Stimulated activated CD4-positive, alpha-beta T cell treated with anti-CD3 and anti-CD28 coated beads, Interleukin-15, amount 100 ng/mL, for 1 hour (primary cell): Measurements from ENCODE around the gene MMP12.
"Not testable (repeated sequence)": the region's sequence is repeated elsewhere in the genome, so short reads cannot be mapped to it uniquely, and the experiment has no call there.

Source experiments
- DNase-seq, 2 donors: peaks; one replicate each; pipeline ENCODE4 v3.0.0-alpha.2; 2020; ENCODE audit warnings: low read depth in 1 of 2, low spot score in 1 of 2

The MMP12 gene

DNA sequence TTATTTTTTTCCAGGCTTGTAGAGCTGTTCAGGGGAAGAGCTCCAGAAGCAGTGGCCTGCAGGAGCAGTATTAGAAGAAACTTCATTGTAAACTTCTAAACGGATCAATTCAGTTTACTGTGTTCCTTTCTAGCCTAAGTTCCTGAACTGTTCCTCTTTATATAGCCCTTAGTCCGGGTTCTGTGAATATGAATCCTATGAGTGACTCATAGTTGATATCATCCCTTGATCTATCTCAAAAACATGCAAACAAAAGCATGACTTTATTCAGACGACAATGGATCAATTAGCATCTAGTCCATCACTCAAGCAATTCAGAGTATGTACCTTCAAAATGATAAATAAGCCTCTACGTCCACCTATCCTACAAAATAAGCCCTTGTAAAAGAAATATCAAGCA lies at the start of gene MMP12:
TSS of gene MMP12 (minus strand) at position 131 of the 400 bp plus-strand sequence. CDS start at position 86, 45 bp downstream.
- no peak for DNase-seq

DNA sequence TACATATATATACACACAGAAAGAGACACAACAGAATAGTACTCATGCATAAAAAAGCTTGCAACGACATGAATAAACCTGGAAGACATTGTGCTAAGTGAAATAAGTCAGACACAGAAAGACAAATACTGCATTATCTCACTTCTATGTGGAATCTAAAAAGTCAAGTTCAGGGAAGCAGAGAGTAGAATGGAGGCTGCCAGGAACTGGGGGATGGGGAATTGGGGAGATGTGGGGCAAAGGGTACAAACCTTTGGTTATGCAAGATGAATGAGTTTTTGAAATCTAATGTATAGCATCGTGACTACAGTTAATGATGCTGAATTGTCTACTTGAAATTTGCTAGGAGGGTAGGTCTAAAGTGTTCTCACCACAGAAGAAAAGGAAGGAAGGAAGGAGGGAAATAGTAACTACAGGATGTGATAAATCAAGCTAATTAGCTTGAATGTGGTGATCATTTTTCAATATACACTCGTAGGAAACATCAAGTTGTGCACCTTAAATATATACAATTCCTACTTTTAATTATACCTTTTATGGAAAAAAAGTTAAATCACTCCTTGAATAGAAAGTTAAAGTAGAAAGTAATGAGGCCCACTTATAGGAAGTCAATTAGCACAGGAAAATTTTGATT lies 46.9 kb upstream of the MMP12 start:
- no peak for DNase-seq

DNA sequence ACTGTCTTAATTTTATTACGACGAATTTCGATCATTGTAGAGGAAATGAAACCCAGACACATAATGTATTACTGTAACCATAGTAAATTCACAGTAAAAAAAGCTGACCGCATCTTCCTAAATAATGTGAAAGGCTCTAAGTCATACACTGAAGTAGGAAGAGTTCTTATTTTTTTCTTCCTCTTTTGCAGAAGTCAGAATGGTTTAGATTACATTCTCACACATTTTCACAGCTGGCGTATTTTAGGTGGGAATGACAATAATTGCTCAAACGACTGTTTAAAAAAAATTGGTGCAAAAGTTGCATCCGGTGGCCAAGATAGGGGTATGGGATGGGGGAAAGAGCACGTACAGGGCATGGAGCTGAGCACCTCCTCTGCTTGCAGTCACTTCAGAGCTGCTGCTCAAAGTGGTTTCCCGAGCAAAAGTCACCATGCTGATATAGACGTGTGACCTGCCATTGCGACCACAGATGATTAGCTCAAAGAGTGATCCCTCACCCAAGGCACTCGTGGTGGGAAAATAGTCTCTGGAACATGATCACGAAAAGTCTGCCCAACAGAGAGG lies 45.4 kb upstream of the MMP12 start:
- DNase-seq, result no peak

DNA sequence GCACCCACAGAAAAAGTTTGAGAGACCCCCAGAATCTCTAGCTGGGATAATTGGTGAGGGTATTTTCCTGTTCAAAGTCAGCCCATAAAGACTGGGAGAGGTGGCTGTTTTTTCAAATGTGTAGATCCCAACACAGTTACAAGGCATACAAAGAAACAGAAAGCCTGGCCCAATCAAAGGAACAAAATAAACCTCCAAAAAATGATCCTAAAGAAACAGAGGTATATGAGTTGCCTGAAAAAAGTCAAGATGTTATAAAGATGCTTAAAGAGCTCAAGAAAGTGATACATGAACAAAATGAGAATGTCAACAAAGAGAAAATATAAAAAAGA lies 40.2 kb upstream of the MMP12 start:
- no peak for DNase-seq

DNA sequence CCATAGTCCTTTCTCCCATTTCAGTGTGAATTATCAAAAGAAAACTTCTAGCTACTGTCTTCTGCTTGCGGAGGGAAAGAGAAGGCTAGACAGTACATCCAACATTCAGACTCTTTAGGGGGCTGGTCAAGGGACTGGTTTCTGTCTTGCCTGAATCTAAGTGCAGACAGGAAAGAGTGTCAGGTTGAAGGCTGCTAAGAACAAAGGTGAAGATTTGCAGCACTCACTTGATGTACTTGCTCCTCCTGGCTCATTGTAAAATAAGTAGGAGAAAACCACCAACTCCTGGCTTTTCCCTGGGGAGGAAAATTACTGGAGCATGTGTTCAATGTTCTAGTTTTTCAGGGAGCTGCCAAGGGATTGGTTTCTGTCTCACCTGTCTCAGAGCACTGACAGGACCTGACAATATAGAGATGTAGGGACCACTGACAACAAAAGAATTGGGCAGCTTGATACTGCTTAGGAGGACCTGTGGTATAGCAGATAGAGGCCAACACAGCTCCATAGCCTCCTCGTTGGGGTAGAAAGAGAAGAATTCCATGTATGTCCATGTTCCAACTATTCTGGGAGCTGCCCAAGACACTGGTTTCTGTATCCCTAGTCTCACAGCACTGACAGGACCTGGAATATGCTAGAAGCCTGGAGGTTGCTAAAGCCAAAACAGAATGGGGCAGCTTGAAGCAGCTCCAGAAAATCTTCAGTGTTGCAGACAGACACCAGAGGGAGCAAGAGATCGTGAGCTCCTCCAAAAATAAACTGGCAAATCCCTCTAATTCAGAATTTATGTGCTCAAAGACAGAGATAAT lies 39.7 kb upstream of the MMP12 start:
- no peak for DNase-seq

DNA sequence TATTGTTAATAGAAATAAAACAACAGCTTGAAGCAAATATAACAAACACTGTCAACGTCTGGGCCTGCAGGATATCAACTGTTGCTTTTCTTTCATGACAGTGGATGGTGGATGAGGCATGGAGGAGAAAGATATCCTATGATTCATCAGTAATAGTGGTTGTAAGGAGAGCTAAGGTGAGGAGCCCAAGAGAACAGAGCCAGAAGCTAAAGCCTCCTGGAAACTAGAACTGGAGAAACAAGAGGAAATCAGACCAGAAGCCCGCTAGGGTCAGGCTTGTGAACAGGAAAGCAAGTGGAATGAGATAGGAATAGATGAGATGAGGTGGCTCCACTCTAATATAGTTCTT lies 37.7 kb upstream of the MMP12 start:
- no peak for DNase-seq

DNA sequence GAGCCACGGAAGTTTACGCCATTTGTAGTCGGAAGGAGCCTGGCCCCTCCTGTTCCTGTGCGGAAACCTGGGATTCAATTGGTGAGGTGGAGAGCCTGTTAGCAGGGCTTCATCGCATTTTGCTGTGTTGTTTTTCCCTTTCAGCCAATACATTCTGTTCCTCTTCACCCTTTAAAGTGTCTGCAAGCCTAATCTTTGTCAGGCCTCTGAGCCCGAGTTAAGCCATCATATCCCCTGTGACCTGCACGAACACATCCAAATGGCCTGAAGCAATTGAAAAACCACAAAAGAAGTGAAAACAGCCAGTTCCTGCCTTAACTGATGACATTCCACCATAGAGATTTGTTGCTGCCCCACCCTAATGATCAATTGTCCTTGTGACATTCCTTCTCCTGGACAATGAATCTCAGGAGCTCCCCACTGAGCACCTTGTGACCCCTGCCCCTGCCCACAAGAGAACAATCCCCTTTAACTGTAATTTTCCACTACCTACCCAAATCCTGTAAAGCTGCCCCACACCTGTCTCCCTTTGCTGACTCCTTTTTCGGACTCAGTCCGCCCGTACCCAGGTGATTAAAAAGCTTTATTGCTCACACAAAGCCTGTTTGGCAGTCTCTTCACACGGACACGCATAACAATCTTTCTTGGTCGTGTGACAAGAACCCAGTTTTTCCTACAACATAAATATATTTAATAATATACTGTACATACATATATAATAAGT lies 37.1 kb upstream of the MMP12 start:
- DNase-seq, result no peak

DNA sequence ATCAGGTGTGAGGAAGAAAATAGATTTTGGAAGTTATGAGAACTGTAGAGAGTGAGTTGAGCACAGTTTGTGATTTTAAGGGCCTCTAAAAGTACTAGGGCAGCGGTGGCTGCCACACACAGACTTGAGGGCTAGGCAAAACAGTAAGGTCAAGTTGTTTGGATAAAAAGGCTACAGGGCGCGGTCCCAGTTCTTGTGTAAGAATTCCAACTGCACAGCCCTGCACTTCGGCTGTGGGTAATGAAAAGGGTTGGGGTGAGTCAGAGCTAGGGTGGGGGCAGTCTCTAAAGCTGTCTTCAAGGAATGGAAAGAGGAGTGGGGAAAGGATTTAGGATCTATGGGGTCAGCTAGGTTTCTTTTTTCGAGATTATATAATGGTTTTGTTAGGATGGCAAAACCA lies 31.1 kb upstream of the MMP12 start:
- DNase-seq, result not testable (repeated sequence)

DNA sequence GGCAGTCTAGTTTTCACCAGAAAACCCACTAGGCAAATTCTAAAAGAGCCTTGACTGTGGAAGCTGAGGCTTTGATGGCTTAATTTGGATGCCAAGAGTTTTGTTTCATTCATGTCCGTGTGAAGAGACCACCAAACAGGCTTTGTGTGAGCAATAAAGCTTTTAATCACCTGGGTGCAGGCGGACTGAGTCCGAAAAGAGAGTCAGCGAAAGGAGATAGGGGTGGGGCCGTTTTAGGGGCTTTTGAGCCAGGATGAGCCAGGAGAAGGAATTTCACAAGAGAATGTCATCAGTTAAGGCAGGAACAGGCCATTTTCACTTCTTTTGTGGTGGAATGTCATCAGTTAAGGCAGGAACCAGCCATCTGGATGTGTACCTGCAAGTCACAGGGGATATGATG lies 29.1 kb upstream of the MMP12 start:
- DNase-seq, result not testable (repeated sequence)

DNA sequence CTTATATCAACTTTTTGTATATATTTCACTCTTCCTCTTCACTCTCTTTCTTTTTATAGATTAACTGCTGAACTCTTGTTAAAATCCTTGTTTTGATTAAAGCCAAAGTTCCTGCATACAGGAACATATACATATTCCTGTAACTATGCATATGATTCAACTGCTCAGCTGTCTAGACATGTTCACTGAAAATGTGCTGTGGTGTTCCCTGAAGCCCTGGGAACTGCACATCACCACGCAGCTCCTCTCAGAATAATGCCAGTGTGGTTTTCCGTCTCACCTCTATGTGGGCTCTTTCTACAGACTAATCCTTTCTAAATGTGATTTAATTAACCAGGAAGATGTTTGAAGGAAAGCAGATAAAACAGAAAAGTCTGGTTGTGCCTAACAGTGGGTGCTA lies 25.6 kb upstream of the MMP12 start:
- DNase-seq, result no peak

DNA sequence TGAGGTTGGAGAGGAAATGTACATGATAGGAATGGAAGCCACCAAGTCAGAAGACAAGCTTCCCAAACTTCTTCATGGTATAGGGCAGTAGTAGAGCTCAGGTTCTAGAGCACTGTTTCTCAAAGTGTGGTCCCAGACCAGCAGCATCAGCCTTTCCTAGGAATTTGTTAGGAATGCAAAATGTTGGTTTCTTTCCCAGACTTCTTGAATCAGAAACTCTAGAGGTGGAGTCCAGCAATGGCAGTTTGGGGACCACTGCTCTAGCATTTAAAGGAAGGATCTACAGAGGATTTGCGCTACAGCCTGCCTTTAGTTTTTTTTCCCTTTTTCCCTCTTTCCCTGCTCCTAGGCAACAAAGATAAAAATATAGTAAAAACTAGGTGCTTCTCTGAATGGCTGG lies 17.0 kb upstream of the MMP12 start:
- no peak for DNase-seq

DNA sequence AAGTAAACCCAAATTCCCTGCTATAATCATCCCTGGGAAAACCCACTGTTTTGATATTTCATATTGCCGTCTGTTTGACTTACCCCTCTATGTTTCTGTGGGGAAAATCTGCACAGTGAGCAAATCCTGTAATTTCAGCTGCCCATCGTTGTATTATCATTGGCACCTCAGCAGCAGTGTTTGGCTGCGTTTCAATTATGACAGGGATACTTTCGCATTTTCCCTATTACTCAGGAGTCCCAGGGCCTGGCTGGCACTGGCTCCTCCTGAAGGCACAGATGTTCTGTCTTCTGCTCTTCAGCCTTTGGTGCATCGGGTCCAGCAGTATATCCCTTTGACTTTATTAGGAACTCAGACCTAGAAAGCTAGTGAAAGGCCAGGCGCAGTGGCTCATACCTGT lies 12.2 kb upstream of the MMP12 start:
- DNase-seq, result no peak

DNA sequence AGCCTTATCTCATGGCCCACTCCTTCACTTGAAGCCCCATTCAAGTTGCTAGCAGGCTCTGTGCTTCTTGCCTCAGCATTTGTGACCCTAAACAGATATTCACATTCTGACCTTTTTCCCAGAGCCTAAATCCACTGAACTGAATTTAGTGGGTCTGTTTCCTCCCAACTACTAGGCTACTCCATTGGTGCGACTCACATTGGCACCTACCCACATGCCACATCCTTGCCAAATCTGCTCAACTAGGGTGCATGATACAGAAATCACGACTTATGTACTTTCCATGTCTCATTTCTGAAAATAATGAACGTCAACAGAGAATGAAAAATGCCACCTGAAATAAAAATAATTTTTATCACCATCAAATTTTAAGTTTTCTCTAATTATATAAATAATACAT lies 8.4 kb upstream of the MMP12 start:
- no peak for DNase-seq

DNA sequence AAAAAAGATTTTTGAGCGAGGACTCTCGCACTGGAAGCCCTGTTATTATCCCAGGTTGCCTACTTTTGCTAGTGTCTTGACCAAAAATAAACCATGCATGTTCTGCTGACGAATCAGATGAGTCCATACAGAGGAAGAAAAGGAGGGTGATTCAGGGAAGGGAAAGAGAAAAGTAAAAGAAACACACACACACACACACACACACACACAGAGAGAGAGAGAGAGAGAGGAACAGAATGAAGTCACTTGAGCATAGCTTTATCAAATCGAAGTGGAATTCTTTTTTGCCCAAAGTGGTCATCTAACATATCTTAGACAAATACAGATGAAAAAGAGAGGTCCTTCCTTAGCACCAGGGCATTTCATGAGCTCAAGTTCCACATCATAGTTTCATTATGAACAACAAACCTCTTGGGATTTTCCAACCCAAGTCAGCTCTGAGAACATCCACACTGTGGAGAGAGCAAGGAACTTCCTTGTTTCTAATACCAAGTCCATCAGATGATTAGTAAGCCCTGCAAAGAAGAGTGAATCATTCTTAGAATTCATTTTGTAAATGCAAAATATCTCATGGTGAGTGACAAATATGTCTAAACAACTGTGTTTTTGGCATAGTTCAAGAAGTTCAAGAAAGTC lies 7.7 kb upstream of the MMP12 start:
- no peak for DNase-seq

DNA sequence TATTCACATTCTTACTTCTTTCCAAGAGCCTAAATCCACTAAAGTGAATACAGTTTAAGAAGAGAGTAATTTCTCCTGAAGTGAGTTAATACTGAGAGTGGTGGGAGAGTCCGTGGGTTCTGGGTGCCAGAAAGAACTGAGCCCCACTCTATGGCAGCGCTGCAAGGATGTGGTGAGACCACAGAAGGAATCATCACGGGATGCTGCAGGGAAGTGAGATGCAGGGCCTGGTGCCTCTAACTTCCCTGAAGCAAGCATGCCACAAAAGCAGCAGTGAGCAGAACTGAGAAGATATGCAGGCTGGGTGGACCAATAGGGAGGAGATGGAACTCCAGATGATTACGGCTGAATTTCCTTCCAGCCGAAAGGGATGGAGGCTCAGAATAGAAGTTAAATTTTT lies 5.0 kb upstream of the MMP12 start:
- DNase-seq, result no peak

DNA sequence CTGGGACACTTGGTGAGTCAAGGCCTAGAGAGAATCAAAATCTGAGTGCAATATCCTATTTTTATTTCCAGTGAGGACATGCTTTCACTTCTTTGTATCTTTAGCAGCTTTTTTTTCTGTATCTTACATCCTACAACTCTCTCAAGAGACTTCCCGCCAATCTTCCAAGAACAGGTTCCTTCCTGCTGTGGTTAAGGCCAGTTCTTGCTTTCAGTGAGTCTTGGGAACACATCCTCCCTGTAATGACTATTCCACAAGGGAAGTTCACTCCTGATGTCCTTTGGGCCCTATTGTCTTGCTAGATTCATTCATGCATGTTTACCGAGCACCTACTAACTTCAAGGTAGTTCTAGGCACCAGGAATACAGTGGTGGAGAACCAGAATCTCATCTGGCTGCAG lies 3.8 kb upstream of the MMP12 start:
- no peak for DNase-seq

DNA sequence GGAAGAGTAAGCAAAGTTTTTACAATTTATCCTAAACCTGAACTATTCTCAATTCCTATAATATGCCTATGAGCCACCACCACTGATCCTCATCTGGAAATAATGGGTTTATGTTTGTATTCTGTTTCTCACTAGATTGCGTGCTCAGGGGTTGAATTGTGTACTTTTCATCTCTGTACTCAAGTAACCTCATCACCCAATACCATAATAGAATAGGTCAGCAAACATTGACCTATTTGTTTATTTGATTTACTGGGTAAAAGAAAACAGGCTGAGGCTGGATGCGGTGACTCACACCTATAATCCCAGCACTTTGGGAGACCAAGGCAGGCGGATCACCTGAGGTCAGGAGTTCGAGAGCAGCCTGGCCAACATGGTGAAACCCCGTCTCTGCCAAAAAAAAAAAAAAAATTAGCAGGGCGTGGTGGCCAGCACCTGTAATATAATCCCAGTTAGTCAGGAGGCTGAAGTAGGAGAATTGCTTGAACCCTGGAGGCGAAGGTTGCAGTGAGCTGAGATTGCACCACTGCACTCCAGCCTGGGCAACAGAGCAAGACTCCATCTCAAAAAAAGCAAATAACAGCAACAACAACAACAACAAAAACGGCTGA lies 5.3 kb downstream of the MMP12 start:
- DNase-seq, result not testable (repeated sequence)

DNA sequence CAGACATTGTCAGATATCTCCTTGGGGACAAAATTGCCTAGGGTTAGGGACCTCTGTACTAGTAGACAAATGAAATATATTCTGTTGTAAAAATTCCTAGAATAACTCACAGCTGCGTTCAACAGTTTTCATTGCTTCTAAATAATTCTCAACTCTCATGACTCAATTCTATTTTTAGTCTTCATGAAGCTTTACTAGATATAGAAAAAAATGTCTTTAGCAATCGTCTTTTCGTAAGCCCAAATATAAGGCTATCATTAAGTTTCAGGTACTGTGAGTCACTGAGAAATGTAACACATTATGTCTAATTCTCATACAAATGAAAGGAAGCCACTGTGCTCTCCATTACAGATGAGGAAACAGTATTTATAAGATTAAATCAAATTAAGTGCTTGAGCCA lies 6.4 kb downstream of the MMP12 start:
- no peak for DNase-seq

DNA sequence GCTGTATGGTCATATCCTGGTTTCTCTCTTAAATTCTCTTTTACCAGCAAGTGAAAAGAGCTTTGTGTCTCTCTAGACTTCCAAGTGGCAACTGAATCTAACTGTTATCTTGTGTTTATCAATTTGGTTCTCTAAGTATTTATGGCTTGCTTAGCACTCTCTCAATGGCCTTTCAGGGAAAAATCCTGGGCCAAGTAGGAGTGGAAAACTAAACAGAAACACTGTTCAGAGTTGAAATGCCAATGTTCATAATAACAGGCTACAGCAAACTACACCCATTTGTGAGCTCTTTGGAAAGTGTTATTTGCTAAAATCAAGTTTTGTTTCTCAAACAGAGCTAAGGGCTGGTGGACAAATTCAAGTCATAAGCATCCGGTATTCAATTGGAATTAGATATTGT lies 10.1 kb downstream of the MMP12 start:
- DNase-seq, result no peak

DNA sequence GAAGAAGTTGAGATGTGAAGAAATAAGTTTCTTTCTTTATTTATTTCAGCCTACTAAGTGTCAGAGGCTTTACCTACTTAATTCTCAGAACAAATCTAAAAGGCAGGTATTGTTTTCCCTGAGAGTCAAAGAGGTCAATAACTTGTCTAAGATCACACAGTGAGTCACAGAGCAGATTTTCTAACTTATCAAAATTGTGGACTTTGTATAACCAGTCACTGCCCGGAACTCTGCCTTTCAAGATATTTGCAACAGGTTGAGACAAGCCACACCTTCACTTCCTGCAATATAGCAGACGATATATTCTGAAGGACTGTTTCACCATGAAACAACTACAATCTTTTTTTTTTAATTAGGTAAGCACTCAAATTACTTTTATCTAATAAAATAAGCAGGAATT lies 20.8 kb downstream of the MMP12 start:
- no peak for DNase-seq

DNA sequence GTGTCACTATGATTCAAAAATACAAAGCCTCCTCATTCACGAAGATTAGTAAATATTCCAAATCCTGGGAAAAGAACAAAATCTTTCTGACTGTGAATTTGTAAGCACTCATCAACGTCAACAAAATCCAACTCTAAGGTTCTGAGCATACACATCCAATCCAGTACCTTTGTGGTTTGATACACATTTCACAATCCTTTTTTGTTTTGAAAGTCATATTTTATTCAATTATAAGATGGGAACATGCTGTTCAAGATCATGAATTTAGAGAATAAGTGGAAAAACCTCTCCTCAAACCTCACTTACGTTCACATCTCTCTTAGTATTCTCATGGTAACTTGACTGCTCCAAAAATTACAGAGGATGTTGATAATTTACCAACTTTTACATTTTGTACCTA lies 21.7 kb downstream of the MMP12 start:
- no peak for DNase-seq
